COR-L47 (cell line): ENCODE measurements around the gene CLEC19A.
"Not testable (repeated sequence)": the region's sequence is repeated elsewhere in the genome, so short reads cannot be mapped to it uniquely, and the experiment has no call there.

Source experiments
- DNase-seq: peaks from one replicate; lab custom pipeline; 2025; lab: John Stamatoyannopoulos, UW

The CLEC19A gene

GRCh38 chr16:19286827-19287226 lies 1.3 kb downstream of the CLEC19A start:
- DNase-seq, result no peak

- DNase-seq, result no peak
Observed at GRCh38 chr16:19287241-19287640, 1.7 kb downstream of the CLEC19A start.

GRCh38 chr16:19288872-19289799 lies 3.6 kb downstream of the CLEC19A start:
- DNase-seq, result no peak

GRCh38 chr16:19289811-19290485 lies 4.4 kb downstream of the CLEC19A start:
- DNase-seq, result peak; percentile 24

GRCh38 chr16:19290860-19291259 lies 5.3 kb downstream of the CLEC19A start:
- DNase-seq, result no peak

GRCh38 chr16:19291475-19291874 lies 5.9 kb downstream of the CLEC19A start:
- DNase-seq, result no peak

GRCh38 chr16:19292186-19292585 lies 6.7 kb downstream of the CLEC19A start:
- DNase-seq, result no peak

- DNase-seq, result no peak
Observed at GRCh38 chr16:19294156-19294649, 8.7 kb downstream of the CLEC19A start.

GRCh38 chr16:19295393-19295792 lies 9.9 kb downstream of the CLEC19A start:
- DNase-seq, result no peak

- DNase-seq, result no peak
Observed at GRCh38 chr16:19297454-19297853, 11.9 kb downstream of the CLEC19A start.

GRCh38 chr16:19299565-19299964 lies 14.0 kb downstream of the CLEC19A start:
- DNase-seq, result no peak

- DNase-seq, result no peak
Observed at GRCh38 chr16:19301931-19302330, 16.4 kb downstream of the CLEC19A start.

- DNase-seq, result no peak
Observed at GRCh38 chr16:19304750-19305149, 19.2 kb downstream of the CLEC19A start.

- no peak for DNase-seq
Observed at GRCh38 chr16:19305443-19305842, 19.9 kb downstream of the CLEC19A start.

- DNase-seq, result no peak
Observed at GRCh38 chr16:19307587-19308241, 22.2 kb downstream of the CLEC19A start.

GRCh38 chr16:19308392-19308791 lies 22.9 kb downstream of the CLEC19A start:
- no peak for DNase-seq

- DNase-seq, result no peak
Observed at GRCh38 chr16:19309178-19309577, 23.6 kb downstream of the CLEC19A start.

GRCh38 chr16:19314718-19315425 lies 29.3 kb downstream of the CLEC19A start:
- DNase-seq, result no peak

- no peak for DNase-seq
Observed at GRCh38 chr16:19315889-19316433, 30.4 kb downstream of the CLEC19A start.

GRCh38 chr16:19316846-19317245 lies 31.3 kb downstream of the CLEC19A start:
- no peak for DNase-seq

- not testable (repeated sequence) for DNase-seq
Observed at GRCh38 chr16:19321186-19321585, 35.7 kb downstream of the CLEC19A start.

GRCh38 chr16:19323596-19323995 lies 38.1 kb downstream of the CLEC19A start:
- DNase-seq, result no peak
